Testis (tissue), 2 donors: Measurements from ENCODE around the gene NAPSA.

ENCODE experiments used
- POLR2A ChIP-seq: fragments of 450-650 bp; IDR thresholded peaks from one replicate; pipeline ENCODE4 v1.6.1; 2017; ENCODE audit warnings: antibody characterized with exemption, mild to moderate bottlenecking, moderate library complexity
- TF ChIP-seq, protein P1 (sequence below), 3 experiments: fragments of 450-650 bp in 2 of 3; fragments of 200-600 bp in 1 of 3; sonication (generic) in 1 of 3; IDR thresholded peaks; one replicate each; pipeline ENCODE4 v1.5.1; 2016 to 2019; ENCODE audit warnings: antibody characterized with exemption in 3 of 3, mild to moderate bottlenecking in 2 of 3, moderate library complexity in 1 of 3

DNA sequence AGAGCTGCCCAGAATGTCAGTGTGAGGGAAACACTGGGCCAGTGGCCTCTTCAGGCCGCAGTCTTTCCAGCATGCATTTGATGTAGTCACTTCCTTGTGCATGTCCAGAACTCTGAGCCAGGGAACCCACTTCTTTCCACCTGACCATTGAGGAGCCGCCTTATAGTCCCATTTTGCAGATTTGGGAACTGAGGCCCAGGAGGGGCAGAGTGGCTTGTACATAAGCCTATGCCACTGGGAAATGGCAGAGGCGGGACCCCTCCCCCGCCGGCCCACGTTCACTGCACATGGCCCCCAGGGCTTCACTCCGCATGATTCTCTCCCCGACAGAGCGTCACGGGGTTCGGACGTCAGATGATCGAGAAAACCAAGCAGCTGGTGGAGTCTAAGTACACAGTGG, 47.7 kb upstream of the NAPSA start:
- TF ChIP-seq, protein P1, sequence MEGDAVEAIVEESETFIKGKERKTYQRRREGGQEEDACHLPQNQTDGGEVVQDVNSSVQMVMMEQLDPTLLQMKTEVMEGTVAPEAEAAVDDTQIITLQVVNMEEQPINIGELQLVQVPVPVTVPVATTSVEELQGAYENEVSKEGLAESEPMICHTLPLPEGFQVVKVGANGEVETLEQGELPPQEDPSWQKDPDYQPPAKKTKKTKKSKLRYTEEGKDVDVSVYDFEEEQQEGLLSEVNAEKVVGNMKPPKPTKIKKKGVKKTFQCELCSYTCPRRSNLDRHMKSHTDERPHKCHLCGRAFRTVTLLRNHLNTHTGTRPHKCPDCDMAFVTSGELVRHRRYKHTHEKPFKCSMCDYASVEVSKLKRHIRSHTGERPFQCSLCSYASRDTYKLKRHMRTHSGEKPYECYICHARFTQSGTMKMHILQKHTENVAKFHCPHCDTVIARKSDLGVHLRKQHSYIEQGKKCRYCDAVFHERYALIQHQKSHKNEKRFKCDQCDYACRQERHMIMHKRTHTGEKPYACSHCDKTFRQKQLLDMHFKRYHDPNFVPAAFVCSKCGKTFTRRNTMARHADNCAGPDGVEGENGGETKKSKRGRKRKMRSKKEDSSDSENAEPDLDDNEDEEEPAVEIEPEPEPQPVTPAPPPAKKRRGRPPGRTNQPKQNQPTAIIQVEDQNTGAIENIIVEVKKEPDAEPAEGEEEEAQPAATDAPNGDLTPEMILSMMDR (IDR thresholded peaks at IDR 0.05) = no peak
- TF ChIP-seq POLR2A = no peak
